ENCODE measurements around the gene NT5C3B. TPM values are rescaled to one million over a fixed set of nuclear protein-coding genes. Genes with fewer than 3 reads are reported as not detected.

The NT5C3B gene
- total RNA-seq, 3 donors from 2014 or later: 50.2 to 83.9 (median 60.6) TPM

GRCh38 chr17:41786227-41787020, 49.6 kb downstream of the NT5C3B start, which contains the start of gene JUP:
TSS of gene JUP (minus strand) at chr17:41786711. CDS start at chr17:41771854, 14,857 bp downstream.
- peak within 1 kb of the TSS; percentile 99 for H3K27ac ChIP-seq
- no peaks in the 10 kb centered on the region for H3K27me3 ChIP-seq
- TF ChIP-seq POLR2AphosphoS5 (IDR thresholded peaks at IDR 0.05) (peak; percentile 81 to 89 (median 83)), POLR2A (IDR thresholded peaks at IDR 0.05) (peak; percentile 93), CTCF (IDR thresholded peaks at IDR 0.05) (peak in 1 of 3 donors; percentile 70)

GRCh38 chr17:41785859-41786226, 50.2 kb downstream of the NT5C3B start:
- Histone ChIP-seq H3K27ac (peak overlapping the region; percentile 99), H3K36me3 (no peaks in the 10 kb centered on the region), H3K9me3 (no peaks in the 10 kb centered on the region), H3K4me1 (peaks cover 6 to 14% of the 10 kb centered on the region in 2 donors), H3K4me3 (peak overlapping the region; percentile 75 to 98 (median 86)), H3K27me3 (no peaks in the 10 kb centered on the region)
- peak; percentile 83 to 88 for DNase-seq (ENCODE audit: low spot score in 2 of 2)
- intact Hi-C loops (cut with DNase I; ENCODE audit: low total_unique reads): no loop called here
- TF ChIP-seq CTCF (IDR thresholded peaks at IDR 0.05) (no peak), POLR2A (IDR thresholded peaks at IDR 0.05) (peak; percentile 42), POLR2AphosphoS5 (IDR thresholded peaks at IDR 0.05) (peak in 2 of 3 donors; percentile 37 to 63)

More at GRCh38 chr17:41786227-41787020, 49.6 kb downstream of the NT5C3B start, which contains the start of gene JUP:
- H3K4me3 ChIP-seq: peak within 1 kb of the TSS; percentile 75 to 98 (median 86)
- no peaks in the 10 kb centered on the region for H3K9me3 ChIP-seq
- intact Hi-C loops (cut with DNase I; ENCODE audit: low total_unique reads): no loop called here
- peak; percentile 100 for DNase-seq (ENCODE audit: low spot score in 2 of 2)
- peaks cover 6 to 12% of the 10 kb centered on the region in 2 donors for H3K4me1 ChIP-seq
- no peaks in the 10 kb centered on the region for H3K36me3 ChIP-seq

GRCh38 chr17:41785091-41785858, 50.8 kb downstream of the NT5C3B start:
- peaks cover 6 to 18% of the 10 kb centered on the region in 2 donors for H3K4me1 ChIP-seq
- H3K4me3 ChIP-seq: peak overlapping the region; percentile 75 to 98 (median 86)
- no peaks in the 10 kb centered on the region for H3K27me3 ChIP-seq
- no peak for TF ChIP-seq POLR2A (IDR thresholded peaks at IDR 0.05)
- TF ChIP-seq CTCF (IDR thresholded peaks at IDR 0.05): no peak
- no peak for TF ChIP-seq POLR2AphosphoS5 (IDR thresholded peaks at IDR 0.05)
- intact Hi-C loops (cut with DNase I; ENCODE audit: low total_unique reads): no loop called here
- H3K36me3 ChIP-seq: no peaks in the 10 kb centered on the region
- H3K27ac ChIP-seq: peak overlapping the region; percentile 99
- no peak for DNase-seq (ENCODE audit: low spot score in 2 of 2)
- H3K9me3 ChIP-seq: no peaks in the 10 kb centered on the region

GRCh38 chr17:41784207-41784744, 51.8 kb downstream of the NT5C3B start:
- Histone ChIP-seq H3K4me1 (peaks cover 6 to 23% of the 10 kb centered on the region in 2 donors), H3K4me3 (peak overlapping the region in 2 of 3 donors; percentile 86 to 98), H3K27me3 (no peaks in the 10 kb centered on the region), H3K9me3 (no peaks in the 10 kb centered on the region), H3K27ac (peak overlapping the region; percentile 99), H3K36me3 (no peaks in the 10 kb centered on the region)
- DNase-seq (ENCODE audit: low spot score in 2 of 2): peak; percentile 45 to 67
- intact Hi-C loops (cut with DNase I; ENCODE audit: low total_unique reads): no loop called here
- TF ChIP-seq CTCF (IDR thresholded peaks at IDR 0.05) (no peak), POLR2AphosphoS5 (IDR thresholded peaks at IDR 0.05) (no peak), POLR2A (IDR thresholded peaks at IDR 0.05) (no peak)
